Upper lobe of left lung (tissue), 4 donors: ENCODE data around the gene OAS3.
"Not testable (repeated sequence)": the region's sequence is repeated elsewhere in the genome, so short reads cannot be mapped to it uniquely, and the experiment has no call there.

ENCODE experiments used
- POLR2A ChIP-seq, 4 donors: fragments of 450-650 bp; IDR thresholded peaks; one replicate each; pipeline ENCODE4 v1.5.1; 2016 to 2017; ENCODE audit warnings: antibody characterized with exemption in 4 of 4, mild to moderate bottlenecking in 2 of 4
- TF ChIP-seq, protein P1 (sequence below), 6 experiments: fragments of 450-650 bp in 4 of 6; fragments of 200-600 bp in 2 of 6; sonication (generic) in 2 of 6; IDR thresholded peaks; one replicate each; pipeline ENCODE4 v1.5.1; 2016 to 2019; ENCODE audit warnings: antibody characterized with exemption in 6 of 6

DNA sequence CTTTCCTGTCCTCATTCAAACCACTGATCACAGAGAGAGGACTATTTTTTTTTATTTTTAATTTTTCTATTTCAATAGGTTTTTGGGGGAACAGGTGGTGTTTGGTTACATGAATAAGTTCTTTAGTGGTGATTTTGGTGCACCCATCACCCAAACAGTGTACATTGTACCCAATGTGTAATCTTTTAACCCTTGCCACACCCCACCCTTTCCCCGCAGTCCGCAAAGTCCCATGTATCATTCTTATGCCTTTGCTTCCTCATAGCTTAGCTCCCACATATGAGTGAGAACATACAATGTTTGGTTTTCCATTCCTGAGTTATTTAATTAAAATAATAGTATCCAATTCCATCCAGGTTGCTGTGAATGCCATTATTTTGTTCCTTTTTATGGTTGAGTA, 24.4 kb upstream of the OAS3 start:
- TF ChIP-seq, protein P1, sequence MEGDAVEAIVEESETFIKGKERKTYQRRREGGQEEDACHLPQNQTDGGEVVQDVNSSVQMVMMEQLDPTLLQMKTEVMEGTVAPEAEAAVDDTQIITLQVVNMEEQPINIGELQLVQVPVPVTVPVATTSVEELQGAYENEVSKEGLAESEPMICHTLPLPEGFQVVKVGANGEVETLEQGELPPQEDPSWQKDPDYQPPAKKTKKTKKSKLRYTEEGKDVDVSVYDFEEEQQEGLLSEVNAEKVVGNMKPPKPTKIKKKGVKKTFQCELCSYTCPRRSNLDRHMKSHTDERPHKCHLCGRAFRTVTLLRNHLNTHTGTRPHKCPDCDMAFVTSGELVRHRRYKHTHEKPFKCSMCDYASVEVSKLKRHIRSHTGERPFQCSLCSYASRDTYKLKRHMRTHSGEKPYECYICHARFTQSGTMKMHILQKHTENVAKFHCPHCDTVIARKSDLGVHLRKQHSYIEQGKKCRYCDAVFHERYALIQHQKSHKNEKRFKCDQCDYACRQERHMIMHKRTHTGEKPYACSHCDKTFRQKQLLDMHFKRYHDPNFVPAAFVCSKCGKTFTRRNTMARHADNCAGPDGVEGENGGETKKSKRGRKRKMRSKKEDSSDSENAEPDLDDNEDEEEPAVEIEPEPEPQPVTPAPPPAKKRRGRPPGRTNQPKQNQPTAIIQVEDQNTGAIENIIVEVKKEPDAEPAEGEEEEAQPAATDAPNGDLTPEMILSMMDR (IDR thresholded peaks at IDR 0.05) = not testable (repeated sequence)
- TF ChIP-seq POLR2A (IDR thresholded peaks at IDR 0.05) = not testable (repeated sequence)
